GM10847 (cell line): Measurements from ENCODE around the gene MMEL1.

Experiments used
- POLR2A ChIP-seq: IDR thresholded peaks from 2 replicates; pipeline ENCODE4 v1.6.1; 2011; ENCODE audit not compliant: insufficient read length; ENCODE audit errors: extremely low read depth

The MMEL1 gene

GRCh38 chr1:2573250-2573920 lies 59.4 kb downstream of the MMEL1 start:
- TF ChIP-seq POLR2A, result no peak

GRCh38 chr1:2571348-2571747 lies 61.5 kb downstream of the MMEL1 start:
- TF ChIP-seq POLR2A, result no peak

GRCh38 chr1:2570332-2570731 lies 62.5 kb downstream of the MMEL1 start:
- TF ChIP-seq POLR2A, result no peak

GRCh38 chr1:2569060-2569459 lies 63.8 kb downstream of the MMEL1 start:
- no peak for TF ChIP-seq POLR2A

GRCh38 chr1:2567083-2567679 lies 65.6 kb downstream of the MMEL1 start:
- TF ChIP-seq POLR2A, result no peak

GRCh38 chr1:2566101-2567045 lies 66.4 kb downstream of the MMEL1 start:
- TF ChIP-seq POLR2A, result no peak

- no peak for TF ChIP-seq POLR2A
Observed at GRCh38 chr1:2564815-2565374, 67.9 kb downstream of the MMEL1 start.

- no peak for TF ChIP-seq POLR2A
Observed at GRCh38 chr1:2564006-2564814, 68.6 kb downstream of the MMEL1 start.

GRCh38 chr1:2563205-2563604 lies 69.6 kb downstream of the MMEL1 start:
- no peak for TF ChIP-seq POLR2A

GRCh38 chr1:2561898-2562895 lies 70.6 kb downstream of the MMEL1 start:
- TF ChIP-seq POLR2A, result no peak

- no peak for TF ChIP-seq POLR2A
Observed at GRCh38 chr1:2561446-2561845, 71.4 kb downstream of the MMEL1 start.

- no peak for TF ChIP-seq POLR2A
Observed at GRCh38 chr1:2560299-2561073, 72.3 kb downstream of the MMEL1 start.
